H1 (cell line): ENCODE data around the gene SCGB1A1. TPM values are rescaled to one million over a fixed set of nuclear protein-coding genes. Genes with fewer than 3 reads are reported as not detected.

Experiments used
- RXRA ChIP-seq: IDR thresholded peaks from 2 replicates; pipeline ENCODE4 v1.6.1; 2011; ENCODE audit warnings: low read depth, mild to moderate bottlenecking, low read length, moderate library complexity; ENCODE audit not compliant: insufficient read depth
- SUZ12 ChIP-seq: fragments of 200-600 bp; sonication (generic); IDR thresholded peaks from 2 replicates; pipeline ENCODE4 v1.6.1; 2012; ENCODE audit warnings: mild to moderate bottlenecking, inconsistent platforms, low read length, moderate library complexity, mixed read lengths
- TAF1 ChIP-seq: IDR thresholded peaks from 2 replicates; pipeline ENCODE4 v1.6.1; 2011; ENCODE audit warnings: mild to moderate bottlenecking, low read depth, low read length
- TEAD4 ChIP-seq: IDR thresholded peaks from 2 replicates; pipeline ENCODE4 v1.6.1; 2012; ENCODE audit warnings: low read depth, low read length, inconsistent platforms, mixed read lengths
- polyA plus RNA-seq, 7 experiments: library from polyadenylated mRNA; depleted of rRNA in 3 of 7; stranded (reverse) in 5 of 7; unstranded in 2 of 7; fragments of >200 nt in 5 of 7; fragments of 200-250 nt in 2 of 7; gene quantifications; 1 replicate in 5 of 7; 2 replicates in 1 of 7; 4 replicates in 1 of 7; pipeline versions ENCODE4 v1.2.1 to v1.2.3, GENCODE V29; 2011 to 2013; ENCODE audit warnings: missing spikeins in 2 of 7, mixed read lengths in 2 of 7
- total RNA-seq: library from RNA; stranded (reverse); fragmentation: NEBNext Ultra II Directional; extraction: Animal tissue kit (Norgen Biotek cat#: 25700); gene quantifications from 2 replicates; pipeline ENCODE4 v1.2.1, GENCODE V29; 2021

SCGB1A1 gene
- total and polyA plus RNA-seq, 2 of the 8 experiments (the other 6 are each of a cell fraction or from before 2014, with no cell fraction given): not detected

- TF ChIP-seq RXRA (no peak), SUZ12 (no peak), TAF1 (no peak), TEAD4 (no peak)
Observed at GRCh38 chr11:62446091-62446490, 27.3 kb downstream of the SCGB1A1 start (continued).
